Measurements from ENCODE around the gene AGPAT4. TPM values are rescaled to one million over a fixed set of nuclear protein-coding genes. Genes with fewer than 3 reads are reported as not detected.

The AGPAT4 gene
- total RNA-seq, 2 donors from 2014 or later = 17.0 to 23.8 TPM

DNA sequence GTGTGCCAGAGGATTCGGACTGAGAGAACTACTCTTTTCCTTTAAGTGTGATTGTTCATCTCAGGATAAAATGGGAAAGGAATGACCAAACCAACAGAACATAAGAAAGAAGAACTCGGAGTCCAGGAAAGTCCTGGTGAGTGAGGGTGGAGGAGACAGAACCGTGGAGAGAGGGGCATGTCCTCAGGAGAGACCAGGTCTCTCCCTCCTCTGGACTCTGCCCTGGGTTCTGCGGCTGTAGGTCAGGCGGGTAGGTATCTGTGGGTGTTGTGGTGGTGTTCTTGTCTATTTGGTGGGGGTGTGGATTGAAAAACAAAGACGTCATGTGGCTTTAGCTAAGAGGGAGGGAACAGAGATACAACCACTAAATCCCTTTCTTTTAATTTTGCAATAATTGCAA is 29.1 kb upstream of the AGPAT4 start:
- Histone ChIP-seq H3K27ac (no peak overlapping the region), H3K27me3 (replicated peaks; ENCODE audit: insufficient read depth) (no peaks in the 10 kb centered on the region), H3K4me3 (no peak overlapping the region), H3K9me3 (no peaks in the 10 kb centered on the region), H3K36me3 (no peaks in the 10 kb centered on the region), H3K4me1 (ENCODE audit: control insufficient read depth in 1 of 2, low read depth in 2 of 2) (no peaks in the 10 kb centered on the region)
- DNase-seq (ENCODE audit: low spot score) (no peak), ATAC-seq (ENCODE audit: insufficient number of reproducible peaks, low FRiP score, low read depth) (no peak)
- TF ChIP-seq, protein P1, sequence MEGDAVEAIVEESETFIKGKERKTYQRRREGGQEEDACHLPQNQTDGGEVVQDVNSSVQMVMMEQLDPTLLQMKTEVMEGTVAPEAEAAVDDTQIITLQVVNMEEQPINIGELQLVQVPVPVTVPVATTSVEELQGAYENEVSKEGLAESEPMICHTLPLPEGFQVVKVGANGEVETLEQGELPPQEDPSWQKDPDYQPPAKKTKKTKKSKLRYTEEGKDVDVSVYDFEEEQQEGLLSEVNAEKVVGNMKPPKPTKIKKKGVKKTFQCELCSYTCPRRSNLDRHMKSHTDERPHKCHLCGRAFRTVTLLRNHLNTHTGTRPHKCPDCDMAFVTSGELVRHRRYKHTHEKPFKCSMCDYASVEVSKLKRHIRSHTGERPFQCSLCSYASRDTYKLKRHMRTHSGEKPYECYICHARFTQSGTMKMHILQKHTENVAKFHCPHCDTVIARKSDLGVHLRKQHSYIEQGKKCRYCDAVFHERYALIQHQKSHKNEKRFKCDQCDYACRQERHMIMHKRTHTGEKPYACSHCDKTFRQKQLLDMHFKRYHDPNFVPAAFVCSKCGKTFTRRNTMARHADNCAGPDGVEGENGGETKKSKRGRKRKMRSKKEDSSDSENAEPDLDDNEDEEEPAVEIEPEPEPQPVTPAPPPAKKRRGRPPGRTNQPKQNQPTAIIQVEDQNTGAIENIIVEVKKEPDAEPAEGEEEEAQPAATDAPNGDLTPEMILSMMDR (IDR thresholded peaks at IDR 0.05) = no peak

DNA sequence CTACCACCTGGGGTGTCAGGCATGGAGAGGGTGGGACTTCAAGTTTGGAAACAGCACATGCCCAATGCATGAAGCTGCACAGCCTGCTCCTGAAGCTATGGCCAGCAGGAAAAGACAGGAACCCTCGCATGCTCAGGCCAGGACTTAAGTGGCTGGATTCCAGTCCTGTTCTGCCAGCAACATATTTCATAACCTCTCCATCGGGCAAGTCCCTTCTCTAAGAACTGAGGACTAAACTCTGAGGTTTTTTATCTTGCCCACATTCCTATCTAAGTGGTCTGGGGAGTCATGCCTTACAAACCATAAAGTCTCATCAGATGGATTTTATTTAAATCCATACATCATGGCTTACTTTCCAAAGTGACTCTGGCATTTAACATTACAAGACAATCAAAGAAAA is 27.5 kb upstream of the AGPAT4 start:
- Histone ChIP-seq H3K36me3 (no peaks in the 10 kb centered on the region), H3K27me3 (replicated peaks; ENCODE audit: insufficient read depth) (no peaks in the 10 kb centered on the region), H3K9me3 (no peaks in the 10 kb centered on the region), H3K4me3 (no peak overlapping the region), H3K27ac (no peak overlapping the region), H3K4me1 (ENCODE audit: control insufficient read depth in 1 of 2, low read depth in 2 of 2) (no peaks in the 10 kb centered on the region)
- ATAC-seq (ENCODE audit: insufficient number of reproducible peaks, low FRiP score, low read depth) = no peak
- no peak for DNase-seq (ENCODE audit: low spot score)
- TF ChIP-seq, protein P1 (IDR thresholded peaks at IDR 0.05) = no peak

DNA sequence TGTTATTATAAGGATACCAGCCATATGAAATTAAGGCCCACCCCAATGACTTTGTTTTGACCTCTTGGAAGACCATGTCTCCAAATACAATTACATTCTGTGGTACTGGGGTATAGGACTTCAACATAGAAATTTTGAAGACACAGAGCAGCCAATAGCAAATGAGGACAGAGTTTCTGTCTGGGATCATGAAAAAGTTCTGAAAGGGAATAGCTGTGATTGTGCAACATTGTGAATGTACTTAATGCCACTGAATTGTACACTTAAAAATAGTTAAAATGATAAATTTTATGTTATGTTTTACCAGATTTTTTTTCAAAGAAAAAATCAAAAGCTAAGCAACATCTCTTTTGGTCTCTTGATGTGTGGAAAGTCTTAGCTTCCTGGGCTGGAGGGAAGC is 27.0 kb upstream of the AGPAT4 start:
- no peaks in the 10 kb centered on the region for H3K9me3 ChIP-seq
- H3K36me3 ChIP-seq = no peaks in the 10 kb centered on the region
- TF ChIP-seq, protein P1 (IDR thresholded peaks at IDR 0.05) = no peak
- ATAC-seq (ENCODE audit: insufficient number of reproducible peaks, low FRiP score, low read depth) = no peak
- DNase-seq (ENCODE audit: low spot score) = no peak
- H3K27ac ChIP-seq = no peak overlapping the region
- H3K4me1 ChIP-seq (ENCODE audit: control insufficient read depth in 1 of 2, low read depth in 2 of 2) = no peaks in the 10 kb centered on the region
- no peaks in the 10 kb centered on the region for H3K27me3 ChIP-seq (replicated peaks; ENCODE audit: insufficient read depth)
- no peak overlapping the region for H3K4me3 ChIP-seq

DNA sequence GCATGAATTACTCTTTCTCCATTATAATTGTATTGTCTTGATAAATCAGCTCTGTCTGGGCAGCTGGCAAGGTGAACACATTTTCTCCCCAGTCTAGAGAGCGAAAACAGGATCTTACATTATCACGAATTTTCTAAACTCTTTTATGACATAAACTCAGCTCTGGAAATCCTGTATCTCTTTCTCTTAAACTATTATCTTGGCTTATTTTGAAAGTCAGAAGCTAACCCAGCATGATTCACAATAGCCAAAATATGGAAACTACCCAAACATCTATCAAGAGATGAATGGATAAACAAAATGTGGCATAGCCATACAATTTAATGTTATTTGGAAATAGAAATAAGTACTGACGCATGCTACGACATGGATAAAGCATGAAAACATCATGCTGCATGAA is 25.9 kb upstream of the AGPAT4 start:
- H3K36me3 ChIP-seq = no peaks in the 10 kb centered on the region
- no peak overlapping the region for H3K4me3 ChIP-seq
- DNase-seq (ENCODE audit: low spot score) = no peak
- no peaks in the 10 kb centered on the region for H3K9me3 ChIP-seq
- H3K27ac ChIP-seq = no peak overlapping the region
- no peaks in the 10 kb centered on the region for H3K4me1 ChIP-seq (ENCODE audit: control insufficient read depth in 1 of 2, low read depth in 2 of 2)
- TF ChIP-seq, protein P1 (IDR thresholded peaks at IDR 0.05) = no peak
- ATAC-seq (ENCODE audit: insufficient number of reproducible peaks, low FRiP score, low read depth) = no peak
- H3K27me3 ChIP-seq (replicated peaks; ENCODE audit: insufficient read depth) = no peaks in the 10 kb centered on the region

DNA sequence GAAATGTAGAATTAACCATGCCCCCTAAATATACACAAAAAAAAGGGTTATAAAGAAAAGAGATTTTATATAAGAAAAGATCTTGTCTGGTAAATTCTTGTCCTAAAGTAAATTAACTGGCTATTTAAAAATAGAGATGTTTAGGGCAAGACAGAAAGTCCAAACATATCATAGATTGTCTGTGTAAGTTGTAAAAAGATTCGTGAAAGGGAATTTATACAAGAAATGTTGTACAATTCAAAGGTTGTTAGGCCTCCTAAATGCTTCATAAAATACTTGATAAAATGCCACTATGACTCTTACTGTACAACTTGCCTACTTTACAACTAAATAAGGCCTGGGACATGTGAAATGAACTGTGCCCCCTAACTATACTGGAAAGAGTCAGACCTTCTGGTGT is 21.9 kb upstream of the AGPAT4 start:
- H3K4me3 ChIP-seq = no peak overlapping the region
- H3K36me3 ChIP-seq = no peaks in the 10 kb centered on the region
- no peak for ATAC-seq (ENCODE audit: insufficient number of reproducible peaks, low FRiP score, low read depth)
- DNase-seq (ENCODE audit: low spot score) = no peak
- TF ChIP-seq, protein P1 (IDR thresholded peaks at IDR 0.05) = no peak
- H3K9me3 ChIP-seq = no peaks in the 10 kb centered on the region
- H3K27ac ChIP-seq = no peak overlapping the region
- no peaks in the 10 kb centered on the region for H3K4me1 ChIP-seq (ENCODE audit: control insufficient read depth in 1 of 2, low read depth in 2 of 2)
- no peaks in the 10 kb centered on the region for H3K27me3 ChIP-seq (replicated peaks; ENCODE audit: insufficient read depth)

Data from thoracic aorta (tissue), 2 donors.